Measurements from ENCODE around the gene DDRGK1.

DDRGK1 gene

GRCh38 chr20:3204124-3204794 is at the start of gene DDRGK1:
Gene DDRGK1, minus strand, starts transcription at chr20:3204682. Its CDS starts 55 bp downstream, at chr20:3204627.
- peak; percentile 91 for DNase-seq

GRCh38 chr20:3251806-3252205 is 47.3 kb upstream of the DDRGK1 start:
- DNase-seq, result no peak

GRCh38 chr20:3250091-3250504 is 45.6 kb upstream of the DDRGK1 start:
- no peak for DNase-seq

GRCh38 chr20:3248993-3249347 is 44.5 kb upstream of the DDRGK1 start:
- no peak for DNase-seq

- peak; percentile 7 for DNase-seq
These were observed 43.9 kb upstream of the DDRGK1 start for GRCh38 chr20:3248167-3248992.

GRCh38 chr20:3247638-3248037 is 43.2 kb upstream of the DDRGK1 start:
- DNase-seq, result no peak

GRCh38 chr20:3246682-3247081 is 42.2 kb upstream of the DDRGK1 start:
- DNase-seq, result no peak

GRCh38 chr20:3245711-3246110 is 41.2 kb upstream of the DDRGK1 start:
- no peak for DNase-seq

- no peak for DNase-seq
These were observed 40.7 kb upstream of the DDRGK1 start for GRCh38 chr20:3245156-3245555.

- DNase-seq, result no peak
These were observed 40.1 kb upstream of the DDRGK1 start for GRCh38 chr20:3244613-3245012.

GRCh38 chr20:3243718-3244358 is 39.4 kb upstream of the DDRGK1 start:
- peak; percentile 17 for DNase-seq

- DNase-seq, result no peak
These were observed 37.8 kb upstream of the DDRGK1 start for GRCh38 chr20:3242172-3242692.

- no peak for DNase-seq
These were observed 36.4 kb upstream of the DDRGK1 start for GRCh38 chr20:3240776-3241363.

- no peak for DNase-seq
These were observed 35.6 kb upstream of the DDRGK1 start for GRCh38 chr20:3239867-3240775.

- DNase-seq, result no peak
These were observed 34.8 kb upstream of the DDRGK1 start, which contains the start of gene SLC4A11 for GRCh38 chr20:3239026-3239866. Gene SLC4A11, minus strand, starts transcription at chr20:3239190. Its CDS starts 53 bp downstream, at chr20:3239137.

GRCh38 chr20:3238616-3239025 is 34.1 kb upstream of the DDRGK1 start:
- DNase-seq, result no peak

- DNase-seq, result no peak
These were observed 33.6 kb upstream of the DDRGK1 start for GRCh38 chr20:3237958-3238615.

GRCh38 chr20:3237011-3237957 is 32.8 kb upstream of the DDRGK1 start:
- no peak for DNase-seq

GRCh38 chr20:3235666-3236324 is 31.3 kb upstream of the DDRGK1 start:
- DNase-seq, result no peak

Data from NCI-H2227 treated with DMSO at 0.1 percent for 48 hours (cell line).